ENCODE results near the gene PCAT6.

- TF ChIP-seq, protein P1, sequence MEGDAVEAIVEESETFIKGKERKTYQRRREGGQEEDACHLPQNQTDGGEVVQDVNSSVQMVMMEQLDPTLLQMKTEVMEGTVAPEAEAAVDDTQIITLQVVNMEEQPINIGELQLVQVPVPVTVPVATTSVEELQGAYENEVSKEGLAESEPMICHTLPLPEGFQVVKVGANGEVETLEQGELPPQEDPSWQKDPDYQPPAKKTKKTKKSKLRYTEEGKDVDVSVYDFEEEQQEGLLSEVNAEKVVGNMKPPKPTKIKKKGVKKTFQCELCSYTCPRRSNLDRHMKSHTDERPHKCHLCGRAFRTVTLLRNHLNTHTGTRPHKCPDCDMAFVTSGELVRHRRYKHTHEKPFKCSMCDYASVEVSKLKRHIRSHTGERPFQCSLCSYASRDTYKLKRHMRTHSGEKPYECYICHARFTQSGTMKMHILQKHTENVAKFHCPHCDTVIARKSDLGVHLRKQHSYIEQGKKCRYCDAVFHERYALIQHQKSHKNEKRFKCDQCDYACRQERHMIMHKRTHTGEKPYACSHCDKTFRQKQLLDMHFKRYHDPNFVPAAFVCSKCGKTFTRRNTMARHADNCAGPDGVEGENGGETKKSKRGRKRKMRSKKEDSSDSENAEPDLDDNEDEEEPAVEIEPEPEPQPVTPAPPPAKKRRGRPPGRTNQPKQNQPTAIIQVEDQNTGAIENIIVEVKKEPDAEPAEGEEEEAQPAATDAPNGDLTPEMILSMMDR (IDR thresholded peaks at IDR 0.05) = no peak
- TF ChIP-seq POLR2A (IDR thresholded peaks at IDR 0.05) = no peak
- no peak for TF ChIP-seq EP300 (IDR thresholded peaks at IDR 0.05)
Measured at GRCh38 chr1:202860744-202861419, 50.1 kb downstream of the PCAT6 start.
